Mesendoderm (in vitro differentiated cells): ENCODE results near the gene DPP3. TPM values are rescaled to one million over a fixed set of nuclear protein-coding genes. Genes with fewer than 3 reads are reported as not detected.

Experiments
- DNase-seq: peaks from one replicate; pipeline ENCODE4 v3.0.0; 2013
- H2AK5ac ChIP-seq: 2 replicates; pipeline ENCODE4 v1.6.1; 2013; ENCODE audit warnings: low read length, inconsistent platforms
- H2BK120ac ChIP-seq: 2 replicates; pipeline ENCODE4 v1.6.1; 2013; ENCODE audit warnings: low read depth, mild to moderate bottlenecking, low read length, moderate library complexity, mixed read lengths
- H2BK15ac ChIP-seq: replicated peaks from 2 replicates; pipeline ENCODE4 v1.6.1; 2013; ENCODE audit warnings: low read depth, mild to moderate bottlenecking, moderate library complexity
- H2BK5ac ChIP-seq: 2 replicates; pipeline ENCODE4 v1.6.1; 2013; ENCODE audit warnings: low read length, inconsistent platforms
- H3K18ac ChIP-seq: 2 replicates; pipeline ENCODE4 v1.6.1; 2013; ENCODE audit warnings: mild to moderate bottlenecking, low read length, mixed read lengths
- H3K23ac ChIP-seq: one replicate; pipeline ENCODE4 v1.6.1; 2013; ENCODE audit warnings: low read length
- H3K27ac ChIP-seq: 2 replicates; pipeline ENCODE4 v1.5.1; 2013; ENCODE audit warnings: low read depth, mild to moderate bottlenecking, inconsistent platforms, low read length, moderate library complexity
- H3K27me3 ChIP-seq: 2 replicates; pipeline ENCODE4 v1.6.1; 2013; ENCODE audit warnings: low read length, control low read depth, mild to moderate bottlenecking, inconsistent platforms; ENCODE audit not compliant: insufficient read depth, poor library complexity
- H3K36me3 ChIP-seq: 2 replicates; pipeline ENCODE4 v1.6.1; 2013; ENCODE audit warnings: low read length, inconsistent platforms; ENCODE audit not compliant: control insufficient read depth, insufficient read depth
- H3K4ac ChIP-seq: one replicate; pipeline ENCODE4 v1.6.1; 2013; ENCODE audit warnings: low read depth, mild to moderate bottlenecking, low read length, moderate library complexity
- H3K4me1 ChIP-seq: 2 replicates; pipeline ENCODE4 v1.6.1; 2013; ENCODE audit warnings: low read depth, low read length, inconsistent platforms; ENCODE audit not compliant: control insufficient read depth
- H3K4me2 ChIP-seq: 2 replicates; pipeline ENCODE4 v1.6.1; 2013; ENCODE audit warnings: low read length
- H3K4me3 ChIP-seq: 2 replicates; pipeline ENCODE4 v1.5.1; 2013; ENCODE audit warnings: mild to moderate bottlenecking, low read length
- H3K56ac ChIP-seq: one replicate; pipeline ENCODE4 v1.6.1; 2013; ENCODE audit warnings: low read length
- H3K79me1 ChIP-seq: 2 replicates; pipeline ENCODE4 v1.6.1; 2013; ENCODE audit warnings: low read length, inconsistent platforms
- H3K79me2 ChIP-seq: 2 replicates; pipeline ENCODE4 v1.6.1; 2013; ENCODE audit warnings: mild to moderate bottlenecking, low read length; ENCODE audit not compliant: control insufficient read depth, insufficient read depth
- H3K9ac ChIP-seq: 2 replicates; pipeline ENCODE4 v1.6.1; 2013; ENCODE audit warnings: low read length, inconsistent platforms
- H4K5ac ChIP-seq: one replicate; pipeline ENCODE4 v1.6.1; 2013; ENCODE audit warnings: low read length
- H4K8ac ChIP-seq: one replicate; pipeline ENCODE4 v1.6.1; 2013; ENCODE audit warnings: low read depth, mild to moderate bottlenecking, control low read depth, low read length, moderate library complexity
- WGBS: extraction: QIAGEN DNeasy Blood & Tissue Kit; methylation state at CpG from one replicate; pipeline ENCODE4 v1.1.7; 2013; ENCODE audit warnings: low lambda C conversion rate, missing lambda C conversion rate; ENCODE audit not compliant: insufficient coverage; ENCODE audit errors: extremely low coverage; 5-methylcytosine and 5-hydroxymethylcytosine counted together
- small RNA-seq: library from polyadenylated mRNA; stranded (forward); fragments of <200 nt; extraction: miRNeasy Mini kit (QIAGEN cat#:217004); gene quantifications from one replicate; pipeline ENCODE3, GENCODE V24; 2013; ENCODE audit not compliant: insufficient read depth

The DPP3 gene

GRCh38 chr11:66557733-66558326 lies 77.6 kb downstream of the DPP3 start:
- H3K4me3 ChIP-seq = no peak overlapping the region
- WGBS = no CpG with 5 or more reads among the region's 24 CpGs
- no peak overlapping the region for H3K4me2 ChIP-seq
- H3K9ac ChIP-seq = no peak overlapping the region
- H2AK5ac ChIP-seq = no peak overlapping the region
- no peak overlapping the region for H3K4ac ChIP-seq
- no peak for DNase-seq
- H2BK120ac ChIP-seq = no peak overlapping the region
- no peak overlapping the region for H4K8ac ChIP-seq
- no peak overlapping the region for H3K23ac ChIP-seq
- H3K27me3 ChIP-seq = no peaks in the 10 kb centered on the region
- H3K18ac ChIP-seq = no peak overlapping the region
- no peak overlapping the region for H2BK5ac ChIP-seq
- no peak overlapping the region for H2BK15ac ChIP-seq
- H3K36me3 ChIP-seq = no peaks in the 10 kb centered on the region
- H3K27ac ChIP-seq = no peak overlapping the region
- H3K79me2 ChIP-seq = no peaks in the 10 kb centered on the region
- H3K56ac ChIP-seq = no peak overlapping the region
- H4K5ac ChIP-seq = no peak overlapping the region
- no peaks in the 10 kb centered on the region for H3K4me1 ChIP-seq
- no peaks in the 10 kb centered on the region for H3K79me1 ChIP-seq

Small RNAs within 50 kb of the gene (small RNA-seq; reads per million reads assigned to genes)
- gene RF00416 = not detected
